ENCODE measurements around the gene PTPRK. TPM values are rescaled to one million over a fixed set of nuclear protein-coding genes. Genes with fewer than 3 reads are reported as not detected.

PTPRK gene
- total and polyA plus RNA-seq, 10 of the 15 experiments (the other 5 are each of a cell fraction or from before 2014, with no cell fraction given) = 0.23 to 1.9 (median 0.55) TPM

GRCh38 chr6:128403618-128404444, 116.6 kb downstream of the PTPRK start:
- FAIRE-seq (no peak), ATAC-seq (peak; percentile 87), DNase-seq (ENCODE audit: low read depth, low spot score) (no peak)
- no peaks in the 10 kb centered on the region for H3K9me3 ChIP-seq (replicated peaks; ENCODE audit: control insufficient read depth, insufficient read depth, low read length)
- no peak overlapping the region for H2AFZ ChIP-seq (ENCODE audit: control insufficient read depth, low read depth, low read length)
- TF ChIP-seq EGR1 (IDR thresholded peaks at IDR 0.05; ENCODE audit: borderline replicate concordance in 1 of 2, low read depth in 2 of 2, low read length in 2 of 2) = no peak
- TF ChIP-seq ZNF24 (IDR thresholded peaks at IDR 0.05) = no peak
- TF ChIP-seq CREB1 (IDR thresholded peaks at IDR 0.05; ENCODE audit: low read depth) = no peak
- no peak for TF ChIP-seq CEBPZ (IDR thresholded peaks at IDR 0.05; ENCODE audit: low read depth, low read length)
- TF ChIP-seq MEF2A (IDR thresholded peaks at IDR 0.05; ENCODE audit: insufficient read depth, low read depth, low read length) = no peak
- TF ChIP-seq CUX1 (IDR thresholded peaks at IDR 0.05; ENCODE audit: insufficient replicate concordance, low read depth, low read length) = no peak
- TF ChIP-seq RB1 (IDR thresholded peaks at IDR 0.05; ENCODE audit: borderline replicate concordance) = no peak
- TF ChIP-seq IRF3 (IDR thresholded peaks at IDR 0.05) = no peak
- TF ChIP-seq FOXK2 (IDR thresholded peaks at IDR 0.05) = no peak
- TF ChIP-seq IKZF2 (IDR thresholded peaks at IDR 0.05) = no peak
- H3K9ac ChIP-seq (ENCODE audit: control insufficient read depth, insufficient read depth, low read length) = no peak overlapping the region
- no peak overlapping the region for H3K4me2 ChIP-seq (ENCODE audit: control insufficient read depth, insufficient read depth)
- WGBS (ENCODE audit: insufficient coverage, insufficient replicate concordance, low lambda C conversion rate, missing lambda C conversion rate) = 30% methylated on average over 4 of the region's 4 CpGs
- H3K79me2 ChIP-seq (ENCODE audit: control insufficient read depth, insufficient read depth, low read length) = no peaks in the 10 kb centered on the region
- POLR2A ChIA-PET = no interaction called here
- CTCF ChIA-PET = interaction anchor here (0.5 to 1.0 kb wide), 3 partner anchors 13 to 673 kb away, joined by 3 read pairs; no protein-coding TSS in a partner anchor
- H3K4me1 ChIP-seq (ENCODE audit: control insufficient read depth, insufficient read depth, low read length) = no peaks in the 10 kb centered on the region
- RAD21 ChIA-PET (ENCODE audit: unreplicated experiment) = no interaction called here
- SMC1A ChIA-PET (ENCODE audit: uncharacterized antibody, unreplicated experiment) = interaction anchor here (1.0 to 1.5 kb wide), 2 partner anchors 28 to 548 kb away, joined by 3 to 4 read pairs; no protein-coding TSS in a partner anchor
- no peak overlapping the region for H3K4me3 ChIP-seq
- no peaks in the 10 kb centered on the region for H3K36me3 ChIP-seq (ENCODE audit: control insufficient read depth in 2 of 2, insufficient read depth in 2 of 2, low read length in 1 of 2)
- intact Hi-C loops (cut with micrococcal nuclease; ENCODE audit: unreplicated experiment) (no loop called here), in situ Hi-C loops (cut with MboI) (no loop called here)
- no peaks in the 10 kb centered on the region for H3K27me3 ChIP-seq (replicated peaks in 1 of 2; ENCODE audit: control insufficient read depth in 2 of 2, insufficient read depth in 2 of 2, low read length in 1 of 2)
- no peaks in the 10 kb centered on the region for H4K20me1 ChIP-seq (ENCODE audit: control insufficient read depth, insufficient read depth)
- no peak overlapping the region for H3K27ac ChIP-seq (ENCODE audit: control insufficient read depth, insufficient read depth)
- no TSS peak for BruUV-seq (replicated peaks)

All from GM12878 (cell line).